Endodermal cell (in vitro differentiated cells): ENCODE data around the gene TDP1. TPM values are rescaled to one million over a fixed set of nuclear protein-coding genes. Genes with fewer than 3 reads are reported as not detected.

ENCODE experiments used
- DNase-seq: peaks from one replicate; pipeline ENCODE4 v3.0.0-alpha.2; 2017
- H3K27ac ChIP-seq: 2 replicates; pipeline ENCODE4 v1.5.1; 2013; ENCODE audit warnings: mild to moderate bottlenecking, low read depth, low read length, moderate library complexity
- H3K27me3 ChIP-seq: 2 replicates; pipeline ENCODE4 v1.6.1; 2013; ENCODE audit warnings: mild to moderate bottlenecking, low read length, moderate library complexity; ENCODE audit not compliant: insufficient read depth, control insufficient read depth, poor library complexity, severe bottlenecking
- H3K36me3 ChIP-seq: 2 replicates; pipeline ENCODE4 v1.7.0; 2013; ENCODE audit warnings: mild to moderate bottlenecking, low read length, moderate library complexity; ENCODE audit not compliant: control insufficient read depth, insufficient read depth
- H3K4me1 ChIP-seq: one replicate; pipeline ENCODE4 v1.7.0; 2013; ENCODE audit warnings: low read length; ENCODE audit not compliant: control insufficient read depth, insufficient read depth
- H3K4me3 ChIP-seq: 2 replicates; pipeline ENCODE4 v1.5.1; 2013; ENCODE audit warnings: mild to moderate bottlenecking, low read length, moderate library complexity
- H3K9ac ChIP-seq: 2 replicates; pipeline ENCODE4 v1.6.1; 2013; ENCODE audit warnings: mild to moderate bottlenecking, low read length, moderate library complexity; ENCODE audit not compliant: poor library complexity, severe bottlenecking; ENCODE audit errors: extremely low read depth
- H3K9me3 ChIP-seq: 2 replicates; pipeline ENCODE4 v1.6.1; 2013; ENCODE audit warnings: mild to moderate bottlenecking, low read length, moderate library complexity; ENCODE audit not compliant: control insufficient read depth
- H3K27ac Mint-ChIP-seq: 2 replicates; pipeline ENCODE4 v1.8.0; 2020; ENCODE audit warnings: mixed read lengths
- H3K27me3 Mint-ChIP-seq: 2 replicates; pipeline ENCODE4 v1.8.0; 2021; ENCODE audit warnings: mild to moderate bottlenecking, mixed read lengths; ENCODE audit not compliant: insufficient read depth
- H3K36me3 Mint-ChIP-seq: 2 replicates; pipeline ENCODE4 v1.8.0; 2020; ENCODE audit warnings: low read depth, mixed read lengths
- H3K4me1 Mint-ChIP-seq: 2 replicates; pipeline ENCODE4 v1.8.0; 2020; ENCODE audit warnings: mixed read lengths
- H3K4me3 Mint-ChIP-seq: 2 replicates; pipeline ENCODE4 v1.8.0; 2020; ENCODE audit warnings: mild to moderate bottlenecking, moderate library complexity, mixed read lengths
- H3K9me3 Mint-ChIP-seq: 2 replicates; pipeline ENCODE4 v1.8.0; 2020; ENCODE audit warnings: mild to moderate bottlenecking, mixed read lengths
- CTCF ChIP-seq: fragments of 200-600 bp; sonication (generic); conservative IDR thresholded peaks from 2 replicates; pipeline ENCODE4 v1.5.0; 2021; ENCODE audit warnings: antibody characterized with exemption, mild to moderate bottlenecking
- WGBS, 2 experiments: methylation state at CpG; one replicate each; pipeline versions ENCODE4 v1.1.5 to v1.1.7; 2013; ENCODE audit warnings: missing lambda C conversion rate in 2 of 2, mixed read lengths in 1 of 2; ENCODE audit not compliant: insufficient coverage in 1 of 2, insufficient read length in 1 of 2; 5-methylcytosine and 5-hydroxymethylcytosine counted together
- total RNA-seq, 2 donors: library from RNA; stranded (reverse); fragmentation: NEBNext Ultra II Directional in 1 of 2; extraction: Animal tissue kit (Norgen Biotek cat#: 25700) in 1 of 2; gene quantifications; 2 replicates in 1 of 2; 3 replicates in 1 of 2; pipeline ENCODE4 v1.2.1, GENCODE V29; 2021

The TDP1 gene
- total RNA-seq, 2 donors from 2014 or later, result 51.4 to 69.2 TPM

DNA sequence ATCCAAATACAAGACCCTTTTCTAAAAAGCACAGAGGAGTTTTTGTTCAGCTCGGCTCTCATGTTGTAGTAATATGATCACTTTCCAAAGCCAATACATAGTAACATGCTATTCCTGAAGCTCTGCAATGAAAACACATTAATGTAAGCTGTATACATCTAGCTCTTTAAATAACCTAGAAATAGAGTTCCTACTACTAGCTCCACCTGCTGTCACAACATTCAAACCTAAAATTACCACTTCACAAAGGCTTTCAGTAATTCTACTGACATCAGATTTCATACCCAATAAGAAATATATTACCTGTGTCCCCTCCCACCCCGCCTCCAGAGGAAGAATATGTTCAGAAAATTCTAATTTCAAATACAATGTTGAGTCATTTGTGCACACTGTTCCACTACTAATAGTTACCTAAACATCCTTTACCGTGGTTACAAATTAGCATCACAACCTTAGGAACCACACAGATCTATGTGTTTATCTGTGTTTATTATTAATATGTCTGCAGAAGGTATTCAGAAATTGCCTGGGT is 19.0 kb upstream of the TDP1 start:
- H3K27ac ChIP-seq, result no peak overlapping the region
- DNase-seq, result no peak
- H3K9ac ChIP-seq, result no peak overlapping the region
- Mint-ChIP-seq H3K36me3 (peaks cover under 1% of the 10 kb centered on the region), H3K27me3 (no peaks in the 10 kb centered on the region), H3K9me3 (no peaks in the 10 kb centered on the region), H3K4me1 (no peaks in the 10 kb centered on the region), H3K27ac (no peak overlapping the region), H3K4me3 (no peak overlapping the region)
- WGBS, 2 experiments, result 81 to 92% methylated on average over 2 of the region's 3 CpGs
- no peaks in the 10 kb centered on the region for H3K4me1 ChIP-seq
- H3K4me3 ChIP-seq, result no peak overlapping the region
- peak; percentile 27 for TF ChIP-seq CTCF
- no peaks in the 10 kb centered on the region for H3K27me3 ChIP-seq
- no peaks in the 10 kb centered on the region for H3K9me3 ChIP-seq
- peaks cover 4% of the 10 kb centered on the region for H3K36me3 ChIP-seq

DNA sequence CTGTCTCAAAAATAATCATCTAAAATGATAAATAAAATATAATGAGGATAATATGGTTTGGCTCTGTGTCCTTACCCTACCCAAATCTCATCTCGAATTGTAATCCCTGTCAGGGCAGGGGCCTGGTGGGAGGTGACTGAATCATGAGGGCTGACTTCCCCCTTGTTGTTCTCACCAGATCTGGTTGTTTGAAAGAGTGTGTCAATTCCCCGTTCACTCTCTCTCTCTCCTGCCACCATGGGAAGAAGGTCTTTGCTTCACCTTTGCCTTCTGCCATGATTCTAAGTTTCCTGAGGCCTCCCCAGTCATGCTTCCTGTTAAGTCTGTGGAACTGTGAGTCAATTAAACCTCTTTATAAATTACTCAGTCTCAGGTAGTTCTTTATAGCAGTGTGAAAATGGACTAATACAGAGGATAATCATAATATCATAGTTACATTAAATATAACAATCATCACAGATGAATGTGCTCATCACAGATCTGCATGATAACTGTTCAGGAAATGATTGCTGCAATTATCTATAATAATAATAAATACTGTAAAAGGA is 13.8 kb upstream of the TDP1 start:
- H3K4me1 Mint-ChIP-seq, result no peaks in the 10 kb centered on the region
- 93 to 100% methylated on average over 1 to 2 of the region's 2 CpGs for WGBS, 2 experiments
- no peaks in the 10 kb centered on the region for H3K27me3 Mint-ChIP-seq
- H3K9ac ChIP-seq, result no peak overlapping the region
- no peak overlapping the region for H3K4me3 Mint-ChIP-seq
- H3K27ac Mint-ChIP-seq, result no peak overlapping the region
- H3K9me3 Mint-ChIP-seq, result no peaks in the 10 kb centered on the region
- H3K36me3 ChIP-seq, result peaks cover 10% of the 10 kb centered on the region
- H3K9me3 ChIP-seq, result no peaks in the 10 kb centered on the region
- H3K27ac ChIP-seq, result no peak overlapping the region
- no peak for DNase-seq
- H3K27me3 ChIP-seq, result no peaks in the 10 kb centered on the region
- no peaks in the 10 kb centered on the region for H3K4me1 ChIP-seq
- no peak for TF ChIP-seq CTCF
- H3K4me3 ChIP-seq, result no peak overlapping the region
- peaks cover 18% of the 10 kb centered on the region for H3K36me3 Mint-ChIP-seq

- H3K4me1 Mint-ChIP-seq, result peaks cover 6% of the 10 kb centered on the region
- no peaks in the 10 kb centered on the region for H3K9me3 Mint-ChIP-seq
- peaks cover 5% of the 10 kb centered on the region for H3K9me3 ChIP-seq
These were observed 8.4 kb upstream of the TDP1 start for GRCh38 chr14:89947344-89947743.

More at GRCh38 chr14:89947344-89947743, 8.4 kb upstream of the TDP1 start:
- Histone ChIP-seq H3K9ac (no peak overlapping the region), H3K36me3 (peaks cover 36% of the 10 kb centered on the region), H3K27me3 (no peaks in the 10 kb centered on the region), H3K27ac (no peak overlapping the region), H3K4me3 (no peak overlapping the region), H3K4me1 (no peaks in the 10 kb centered on the region)
- Mint-ChIP-seq H3K36me3 (peaks cover 43% of the 10 kb centered on the region), H3K4me3 (no peak overlapping the region), H3K27me3 (no peaks in the 10 kb centered on the region), H3K27ac (no peak overlapping the region)
- peak; percentile 51 for DNase-seq
- TF ChIP-seq CTCF, result no peak
